HG02588 (cell line): ENCODE results near the gene CIRBP.
A peak's percentile ranks its signal among the peaks of the same experiment; 100 is the strongest.

Experiments
- ATAC-seq: cut with Tn5 transposase; IDR thresholded peaks from one replicate; pipeline ENCODE4 v1.9.1; 2021; ENCODE audit warnings: mild to moderate bottlenecking, moderate library complexity; ENCODE audit not compliant: unreplicated experiment

CIRBP gene

DNA sequence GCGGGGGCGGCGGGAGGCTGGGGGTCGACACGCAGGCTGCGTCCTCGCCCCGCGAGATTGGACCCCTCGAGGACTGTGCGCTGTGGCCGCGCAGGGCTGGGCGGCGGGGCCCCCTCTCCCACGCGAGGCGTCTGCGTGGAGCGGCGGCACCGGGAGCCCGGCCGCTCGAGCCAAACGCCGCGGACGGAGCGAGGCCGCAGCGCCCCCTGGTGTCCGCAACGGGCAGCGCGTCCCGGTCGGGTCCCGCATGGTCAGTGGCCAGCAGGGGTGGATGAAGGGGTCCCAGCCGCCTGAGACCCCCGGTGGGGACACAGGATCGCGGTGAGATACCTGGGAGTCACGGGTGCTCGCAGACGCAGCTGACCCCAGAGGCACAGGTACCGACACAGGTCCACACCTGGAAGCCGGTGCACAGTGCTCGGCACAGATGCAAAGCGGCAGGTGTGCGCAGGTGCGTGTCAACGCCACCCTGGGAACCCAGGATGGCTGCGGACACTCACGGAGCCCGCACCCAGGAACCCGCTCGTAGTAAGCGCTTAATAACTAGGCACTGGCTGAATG is 2.1 kb upstream of the CIRBP start:
- peak; percentile 14 for ATAC-seq

DNA sequence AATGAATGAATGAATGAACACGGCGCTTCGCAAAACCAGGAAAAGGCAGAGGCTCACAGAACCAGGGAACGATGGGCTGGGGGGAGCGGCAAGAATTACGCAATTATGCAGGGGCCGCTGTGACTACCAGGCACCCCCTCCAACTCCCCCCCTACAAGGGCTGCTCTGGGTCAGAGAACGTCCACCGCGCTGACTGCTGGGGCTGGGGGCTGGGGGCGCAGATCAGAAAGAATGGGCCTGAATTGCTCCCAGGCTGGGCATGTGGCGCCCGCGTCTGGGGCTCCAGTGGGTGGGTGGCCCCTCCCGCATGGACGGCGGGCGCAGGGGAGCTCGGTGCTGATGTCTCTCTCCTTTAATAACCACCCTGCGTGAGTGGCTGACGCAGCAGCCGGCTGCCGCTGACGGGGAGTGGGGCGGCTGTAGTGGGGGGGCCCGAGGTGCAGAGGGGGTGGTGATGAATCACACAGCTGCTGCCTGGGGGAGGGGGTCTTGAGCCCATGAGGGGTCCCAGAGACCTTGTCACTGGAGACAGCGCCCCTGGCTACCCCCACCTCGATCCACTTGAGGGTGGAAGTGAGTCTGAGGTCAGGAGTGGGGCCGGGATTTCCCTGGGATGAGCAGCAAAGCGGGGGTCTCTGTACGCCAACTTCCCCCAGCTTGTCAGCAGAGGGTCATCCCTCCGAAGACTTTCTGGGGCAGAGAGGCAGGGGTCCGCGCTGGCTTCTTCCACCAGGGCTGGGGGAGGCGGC is 1.5 kb upstream of the CIRBP start:
- no peak for ATAC-seq

DNA sequence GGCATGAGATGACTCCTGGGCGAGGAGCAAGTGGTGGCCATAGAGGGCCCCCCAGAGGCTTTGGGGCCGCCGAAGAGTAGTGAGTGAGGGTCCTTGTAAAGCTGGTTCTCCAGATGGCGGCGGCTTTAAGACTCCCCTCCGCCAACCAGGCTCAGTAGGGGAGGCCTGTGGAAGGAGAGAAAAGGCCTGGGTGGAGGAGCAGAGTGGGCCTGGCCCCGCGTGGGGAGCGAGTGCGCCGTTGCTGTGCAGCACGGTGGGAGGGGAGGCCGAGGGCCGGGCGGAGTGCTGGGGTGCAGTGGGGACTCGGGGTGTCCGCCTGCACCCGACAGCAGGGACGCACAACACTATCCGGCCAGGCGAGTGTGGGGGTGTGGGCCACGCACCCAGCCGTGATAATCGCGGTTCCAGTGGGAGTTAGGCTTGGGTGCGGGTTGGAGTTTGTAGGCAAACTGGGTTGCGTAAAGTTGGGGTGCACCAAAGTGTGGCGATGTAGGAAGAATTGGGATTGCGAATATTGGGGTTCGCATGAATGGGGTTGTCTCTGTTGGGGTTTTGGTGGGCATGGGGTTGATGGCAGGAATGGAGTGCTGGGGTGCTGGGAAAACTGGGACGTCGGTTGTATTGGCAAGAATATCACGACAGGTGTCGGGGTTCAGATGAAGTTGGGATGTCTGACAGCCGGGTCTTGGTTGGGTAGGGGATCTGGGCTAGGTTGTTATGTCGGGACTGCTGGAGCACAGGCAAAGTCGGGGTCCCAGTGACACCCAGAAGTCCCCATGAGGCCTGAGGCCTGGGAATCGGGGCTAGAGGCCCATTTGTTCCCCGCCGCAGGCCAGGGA is 687 bp upstream of the CIRBP start:
- no peak for ATAC-seq

DNA sequence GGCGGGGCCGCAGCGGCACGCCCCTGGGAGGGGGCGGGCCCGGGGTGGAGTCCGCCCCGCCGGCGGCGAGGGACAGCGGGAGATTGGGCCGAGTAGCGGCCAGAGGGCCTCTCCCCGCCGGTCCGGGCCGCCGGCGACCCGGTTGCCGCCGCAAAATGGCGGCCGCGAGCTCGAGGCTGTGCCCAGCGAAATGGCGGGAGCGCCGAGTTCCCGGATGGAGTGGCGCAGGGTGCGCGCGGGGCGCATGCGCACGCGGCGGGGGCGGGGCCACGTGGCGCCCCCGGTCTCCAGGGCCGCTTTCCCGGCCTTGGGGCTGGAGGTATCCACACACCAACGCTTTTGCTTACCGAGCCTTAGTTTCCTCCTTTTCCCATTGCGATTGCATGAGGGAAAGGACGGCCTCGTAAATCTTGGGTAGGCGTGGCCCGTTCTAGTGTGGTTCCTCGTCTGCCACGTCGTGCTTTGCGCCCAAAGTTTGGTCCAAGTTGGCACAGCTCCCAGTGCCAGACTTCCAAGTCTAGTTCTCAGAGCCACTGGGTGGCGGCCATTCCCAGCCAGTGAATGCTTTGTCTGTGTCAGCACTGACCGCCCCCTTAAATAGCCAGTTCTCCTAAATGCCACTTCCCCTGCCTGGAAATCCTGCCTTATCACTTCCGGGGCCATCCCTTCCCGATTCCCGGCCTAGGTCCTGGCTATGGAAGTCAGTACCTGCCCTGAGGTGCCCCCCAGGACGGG is 513 bp downstream of the CIRBP start:
- ATAC-seq: peak; percentile 30

DNA sequence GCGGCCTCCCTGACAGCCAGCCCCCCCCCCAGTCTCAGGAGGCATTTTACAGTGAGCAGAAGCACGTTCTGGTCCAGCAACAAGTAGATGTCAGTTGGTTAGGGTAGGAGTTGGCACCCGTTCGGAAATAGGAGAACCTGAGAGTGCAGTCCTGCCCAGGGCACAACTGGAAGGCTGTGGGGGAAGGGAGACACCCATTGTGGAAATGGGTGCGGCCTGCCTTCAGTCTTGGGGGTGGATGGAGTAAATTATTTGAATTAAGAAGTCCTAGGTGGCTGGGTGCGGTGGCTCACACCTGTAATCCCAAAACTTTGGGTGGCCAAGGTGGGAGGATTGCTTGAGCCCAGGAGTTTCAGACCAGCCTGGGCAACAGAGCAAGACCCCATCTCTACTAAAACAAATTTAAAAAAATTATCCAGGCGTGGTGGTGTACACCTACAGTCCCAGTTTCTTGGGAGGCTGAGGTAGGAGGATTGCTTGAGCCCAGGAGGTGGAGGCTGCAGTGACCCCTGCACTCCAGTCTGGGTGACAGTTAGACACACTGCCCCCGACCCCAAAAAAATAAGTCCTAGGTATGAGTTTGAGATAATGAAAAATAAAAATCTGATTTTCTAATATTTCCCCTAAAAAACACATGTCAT is 1.2 kb downstream of the CIRBP start:
- no peak for ATAC-seq

DNA sequence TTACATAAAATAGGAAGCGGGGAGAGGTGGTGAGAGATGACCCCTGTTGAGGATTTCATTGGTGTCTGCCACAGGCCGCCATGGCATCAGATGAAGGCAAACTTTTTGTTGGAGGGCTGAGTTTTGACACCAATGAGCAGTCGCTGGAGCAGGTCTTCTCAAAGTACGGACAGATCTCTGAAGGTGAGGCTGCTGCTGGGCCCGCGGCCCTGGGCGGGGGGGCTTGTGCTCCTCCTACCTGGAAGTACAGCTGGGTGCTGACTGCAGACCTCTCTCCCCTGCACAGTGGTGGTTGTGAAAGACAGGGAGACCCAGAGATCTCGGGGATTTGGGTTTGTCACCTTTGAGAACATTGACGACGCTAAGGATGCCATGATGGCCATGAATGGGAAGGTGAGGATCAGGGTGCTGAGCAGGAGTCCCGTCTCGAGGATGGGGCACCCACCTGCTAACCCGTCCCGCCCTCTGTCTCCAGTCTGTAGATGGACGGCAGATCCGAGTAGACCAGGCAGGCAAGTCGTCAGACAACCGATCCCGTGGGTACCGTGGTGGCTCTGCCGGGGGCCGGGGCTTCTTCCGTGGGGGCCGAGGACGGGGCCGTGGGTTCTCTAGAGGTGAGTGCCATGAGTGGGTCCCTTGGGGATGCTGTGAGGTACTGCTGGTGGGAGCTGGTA is 1.9 kb downstream of the CIRBP start:
- ATAC-seq: no peak

DNA sequence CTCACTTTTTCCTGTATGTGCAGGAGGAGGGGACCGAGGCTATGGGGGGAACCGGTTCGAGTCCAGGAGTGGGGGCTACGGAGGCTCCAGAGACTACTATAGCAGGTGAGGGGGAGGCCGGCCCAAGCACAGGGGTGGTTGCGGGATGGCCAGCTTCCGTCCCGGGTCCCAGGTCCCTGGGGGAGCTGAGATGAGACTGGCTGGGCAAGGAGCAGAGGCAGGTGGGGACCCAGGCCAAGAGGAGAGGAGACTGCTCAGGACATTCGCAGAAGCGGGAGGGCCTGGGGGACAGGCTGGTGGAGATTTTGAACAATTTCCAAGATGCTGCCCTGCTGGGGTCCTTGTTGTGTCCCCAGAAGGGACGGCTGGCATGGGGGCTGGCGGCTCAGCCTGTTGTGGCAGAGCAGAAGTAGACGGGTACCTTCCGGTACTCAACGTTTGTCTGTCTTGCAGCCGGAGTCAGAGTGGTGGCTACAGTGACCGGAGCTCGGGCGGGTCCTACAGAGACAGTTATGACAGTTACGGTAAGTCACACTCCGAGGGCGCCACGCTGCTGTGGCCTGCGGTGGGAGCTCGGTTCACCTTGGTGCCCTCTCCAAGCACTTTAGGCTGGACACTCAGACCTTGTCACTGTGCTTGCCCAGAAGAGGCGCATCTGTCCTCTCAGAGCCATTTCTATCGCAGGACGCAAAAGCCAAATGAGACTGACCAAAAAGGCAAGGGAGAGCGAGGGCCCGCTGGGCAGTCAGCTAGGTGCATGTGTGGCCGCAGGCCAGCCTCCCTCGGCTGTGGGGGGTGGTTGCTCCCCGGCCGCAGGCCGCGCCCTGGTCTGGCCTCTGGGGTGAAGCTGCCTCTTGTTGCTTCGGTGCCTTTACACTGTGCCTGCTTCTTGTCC is 2.6 kb downstream of the CIRBP start:
- ATAC-seq: no peak

DNA sequence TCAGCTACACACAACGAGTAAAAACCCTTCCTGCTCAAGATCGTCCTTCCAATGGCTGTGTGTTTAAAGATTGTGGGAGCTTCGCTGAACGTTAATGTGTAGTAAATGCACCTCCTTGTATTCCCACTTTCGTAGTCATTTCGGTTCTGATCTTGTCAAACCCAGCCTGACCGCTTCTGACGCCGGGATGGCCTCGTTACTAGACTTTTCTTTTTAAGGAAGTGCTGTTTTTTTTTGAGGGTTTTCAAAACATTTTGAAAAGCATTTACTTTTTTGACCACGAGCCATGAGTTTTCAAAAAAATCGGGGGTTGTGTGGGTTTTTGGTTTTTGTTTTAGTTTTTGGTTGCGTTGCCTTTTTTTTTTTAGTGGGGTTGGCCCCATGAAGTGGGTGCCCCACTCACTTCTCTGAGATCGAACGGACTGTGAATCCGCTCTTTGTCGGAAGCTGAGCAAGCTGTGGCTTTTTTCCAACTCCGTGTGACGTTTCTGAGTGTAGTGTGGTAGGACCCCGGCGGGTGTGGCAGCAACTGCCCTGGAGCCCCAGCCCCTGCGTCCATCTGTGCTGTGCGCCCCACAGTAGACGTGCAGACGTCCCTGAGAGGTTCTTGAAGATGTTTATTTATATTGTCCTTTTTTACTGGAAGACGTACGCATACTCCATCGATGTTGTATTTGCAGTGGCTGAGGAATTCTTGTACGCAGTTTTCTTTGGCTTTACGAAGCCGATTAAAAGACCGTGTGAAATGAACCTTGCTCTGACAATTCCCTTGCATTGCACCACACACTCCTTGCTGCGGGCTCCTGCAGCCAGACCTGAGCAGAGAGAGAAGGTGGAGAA is 3.5 kb downstream of the CIRBP start:
- no peak for ATAC-seq

DNA sequence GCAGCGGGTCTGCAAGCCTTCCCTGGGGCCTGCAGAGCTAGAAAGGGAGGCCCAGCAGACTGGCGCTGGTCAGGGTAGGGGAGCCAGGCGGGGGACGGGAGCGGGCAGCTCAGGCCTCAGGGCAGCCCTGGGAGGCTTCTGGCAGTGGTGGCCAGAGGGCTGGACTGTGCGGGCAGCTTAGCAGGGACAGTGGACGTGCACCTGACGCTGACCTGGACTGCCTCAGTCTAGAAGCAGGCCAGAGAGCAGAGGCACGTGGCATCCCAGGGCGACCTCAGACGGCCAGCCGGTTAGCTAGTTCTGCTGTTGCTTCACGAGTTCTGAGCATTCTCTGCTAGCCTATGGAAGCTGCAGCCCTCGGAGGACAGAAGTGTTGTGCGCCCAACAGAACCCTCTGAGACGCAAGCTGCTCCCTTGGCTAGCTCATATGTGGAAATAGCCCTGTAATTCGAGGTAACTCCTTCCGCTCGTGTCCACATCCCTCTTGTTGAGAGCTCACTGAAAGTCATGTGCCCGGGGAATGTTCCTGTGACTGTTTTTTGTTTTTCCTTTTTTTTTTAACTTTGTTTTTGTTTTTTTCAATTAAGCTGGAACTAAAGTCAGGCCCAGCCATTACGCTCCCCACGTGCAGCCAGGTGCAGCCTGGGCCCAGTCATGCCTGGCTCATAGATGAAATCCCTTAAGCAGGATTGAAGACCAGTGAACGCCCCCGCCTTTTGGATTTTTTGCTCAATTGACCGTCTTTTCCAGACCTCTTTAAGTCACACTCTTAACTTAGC is 4.3 kb downstream of the CIRBP start:
- ATAC-seq: no peak

DNA sequence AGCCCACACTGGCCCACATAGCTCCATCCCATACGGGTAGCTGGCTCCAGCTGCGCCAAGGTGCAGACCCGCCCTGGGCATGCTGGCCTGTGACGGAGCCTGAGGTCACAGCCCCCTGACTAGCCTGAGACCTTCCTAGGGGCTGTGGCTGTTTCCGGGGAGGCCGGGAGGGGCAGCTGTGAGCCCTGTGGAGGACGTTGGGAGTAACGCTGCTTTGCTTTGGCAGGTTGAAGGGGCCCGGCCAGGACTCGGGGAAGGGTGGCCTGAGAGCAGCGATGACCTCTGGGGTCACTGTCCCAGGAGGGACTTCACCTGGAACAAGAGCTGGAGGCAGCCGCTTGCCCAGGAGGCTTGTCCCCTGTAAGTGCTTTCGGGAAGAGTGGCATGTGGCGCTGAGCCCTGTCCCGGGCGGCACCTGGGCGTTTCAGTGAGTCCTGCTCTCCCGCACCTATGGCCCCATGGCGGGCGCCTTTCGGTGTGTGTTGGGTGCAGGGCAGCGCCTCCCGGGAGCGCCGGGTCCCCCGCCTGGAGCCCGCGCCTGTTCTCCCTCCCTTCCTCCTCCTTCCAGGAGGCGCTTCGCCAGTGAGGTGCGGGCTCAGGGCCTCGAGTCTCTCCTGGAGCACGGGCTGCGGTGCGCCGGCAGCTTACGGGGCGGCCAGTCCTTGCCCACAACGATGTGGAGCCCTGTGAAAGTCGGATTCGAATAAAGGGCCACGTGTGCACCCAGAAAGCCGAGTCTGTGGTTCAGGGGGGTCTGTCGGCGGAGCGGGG is 5.1 kb downstream of the CIRBP start:
- ATAC-seq: no peak

DNA sequence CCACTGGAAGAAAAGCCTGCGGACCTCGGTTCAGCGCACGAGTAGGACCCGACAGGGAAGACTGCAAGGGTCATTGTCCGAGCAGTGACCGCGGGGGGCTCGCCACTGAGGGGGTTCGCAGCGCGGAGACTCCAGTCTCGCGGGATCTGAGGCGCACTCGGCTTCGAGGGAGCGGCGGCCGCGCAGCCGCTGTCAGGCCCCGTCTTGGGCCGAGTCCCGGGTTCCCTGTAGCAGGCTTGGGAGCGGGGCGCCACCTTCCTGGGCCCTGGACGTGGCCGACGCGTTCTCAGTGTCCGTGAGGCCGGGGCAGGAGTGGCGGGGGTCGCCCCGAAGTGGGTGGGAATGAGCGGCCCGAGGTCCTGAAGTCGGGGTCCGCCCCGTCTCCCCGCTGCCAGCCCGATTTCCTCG is 5.7 kb downstream of the CIRBP start:
- no peak for ATAC-seq

DNA sequence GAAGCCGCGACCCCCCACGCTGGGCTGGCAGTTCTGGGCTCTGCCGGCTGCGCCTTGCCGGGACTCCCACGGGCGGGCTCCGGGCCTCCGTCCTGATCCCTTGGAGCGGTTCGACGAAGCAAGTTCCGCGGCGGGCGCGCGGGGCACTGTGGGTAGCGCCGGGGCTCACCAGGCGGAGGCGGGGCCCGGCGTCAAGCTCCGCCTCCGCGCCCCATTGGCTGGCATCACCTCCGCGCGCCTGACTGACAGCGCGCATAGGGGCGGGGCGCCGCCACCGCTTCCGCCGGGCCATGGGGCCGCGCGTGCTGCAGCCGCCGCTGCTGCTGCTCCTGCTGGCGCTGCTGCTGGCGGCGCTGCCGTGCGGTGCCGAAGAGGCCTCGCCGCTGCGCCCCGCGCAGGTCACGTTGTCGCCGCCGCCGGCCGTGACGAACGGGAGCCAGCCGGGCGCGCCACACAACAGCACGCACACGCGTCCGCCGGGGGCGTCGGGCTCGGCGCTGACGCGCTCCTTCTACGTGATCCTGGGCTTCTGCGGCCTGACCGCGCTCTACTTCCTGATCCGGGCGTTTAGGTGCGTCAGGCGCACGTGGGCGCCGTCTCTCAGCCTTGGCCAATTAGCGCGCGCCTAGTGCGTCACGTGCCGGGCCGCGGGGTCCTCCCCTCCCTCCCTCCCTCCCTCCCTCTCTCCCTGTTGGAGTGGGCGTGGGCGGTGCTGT is 6.3 kb downstream of the CIRBP start, which contains the start of gene FAM174C:
Gene FAM174C (plus strand): TSS at position 271 of the 716 bp plus-strand sequence. CDS start 20 bp downstream, at position 291.
- ATAC-seq: peak; percentile 70

DNA sequence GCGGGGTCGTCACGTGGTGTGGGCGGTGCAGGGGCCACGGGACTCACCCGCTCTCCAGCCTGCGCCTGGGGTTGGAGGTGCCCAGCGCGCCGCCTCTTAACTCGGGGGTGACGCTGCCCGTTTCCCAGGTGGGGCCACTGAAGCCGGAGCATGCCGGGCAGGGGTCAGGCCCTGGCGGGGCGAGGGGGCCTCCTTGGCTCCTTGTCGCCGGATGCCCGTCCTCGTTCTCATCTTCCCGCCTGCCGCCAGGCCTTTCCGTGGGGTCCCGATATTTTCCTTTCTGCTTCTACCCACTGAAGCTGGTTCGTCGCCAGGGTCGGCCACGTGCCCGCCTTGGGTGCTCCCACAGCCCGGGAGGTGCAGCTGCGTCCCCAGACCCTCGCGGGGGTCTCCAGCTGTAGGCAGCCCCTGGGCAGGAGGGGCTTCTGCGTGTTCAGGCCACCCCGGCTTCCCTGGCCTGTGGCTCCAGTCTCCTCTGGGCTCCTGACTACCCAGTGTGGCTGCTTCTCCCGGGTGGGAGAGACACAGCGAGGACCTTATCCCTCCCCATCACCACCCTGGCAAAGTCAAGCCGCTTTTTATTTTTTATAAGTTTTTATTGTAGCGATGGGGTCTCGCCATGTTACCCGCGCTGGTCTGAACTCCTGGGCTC is 7.0 kb downstream of the CIRBP start:
- peak; percentile 0 for ATAC-seq

DNA sequence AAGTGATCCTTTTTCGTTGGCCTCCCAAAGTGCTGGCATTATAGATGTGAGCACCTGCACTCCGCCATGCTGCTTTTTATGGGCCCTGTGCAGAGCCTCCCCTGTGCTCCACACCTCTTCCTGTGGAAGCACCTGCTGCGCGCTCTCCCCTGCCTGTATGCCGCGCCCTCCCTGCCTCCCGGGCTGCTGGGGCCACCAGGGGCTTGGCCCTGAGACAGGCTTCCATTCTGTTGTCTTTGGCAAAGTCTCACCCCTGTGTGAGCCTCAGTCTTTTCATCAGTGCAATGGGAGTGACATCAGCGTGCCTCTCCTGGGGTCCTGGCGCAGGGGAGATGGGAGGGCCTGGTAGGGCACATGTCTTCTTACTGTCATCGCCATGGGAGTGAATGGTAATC is 7.5 kb downstream of the CIRBP start:
- ATAC-seq: no peak

DNA sequence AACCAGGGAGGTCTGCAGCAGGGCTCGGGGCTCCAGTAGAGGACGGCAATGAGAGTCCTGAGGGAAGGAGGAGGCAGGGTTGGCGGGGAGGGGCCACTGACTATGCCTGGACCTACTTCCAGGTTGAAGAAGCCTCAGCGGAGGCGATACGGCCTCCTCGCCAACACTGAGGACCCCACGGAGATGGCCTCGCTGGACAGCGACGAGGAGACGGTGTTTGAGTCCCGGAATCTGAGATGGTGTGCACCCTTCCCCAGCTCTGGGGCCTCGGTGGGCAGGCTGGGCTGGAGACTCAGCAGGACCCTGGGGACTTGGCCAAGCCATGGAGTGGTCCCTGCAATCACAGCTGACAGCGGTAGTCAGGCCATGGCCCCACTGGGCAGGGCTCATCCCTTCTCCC is 7.9 kb downstream of the CIRBP start:
- ATAC-seq: no peak

DNA sequence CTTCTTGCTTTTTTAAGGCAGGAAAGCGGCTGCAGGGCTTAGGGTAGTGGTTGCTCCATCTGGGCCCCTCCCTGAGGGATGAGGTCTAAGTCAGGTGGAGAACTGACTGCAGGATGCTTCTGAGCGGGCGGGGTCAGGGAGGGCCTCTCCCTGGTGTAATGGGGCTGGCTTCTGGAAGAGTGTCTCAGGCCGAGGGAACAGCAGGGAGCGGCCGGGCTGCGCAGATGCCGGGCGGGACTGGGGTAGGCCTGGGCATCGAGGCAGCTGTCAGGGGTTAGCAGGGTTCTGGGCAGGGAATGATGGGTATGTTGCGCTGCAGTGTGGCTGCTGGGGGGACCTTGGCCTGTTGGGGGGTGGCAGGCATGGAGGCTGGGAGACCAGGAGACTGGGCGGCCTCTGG is 8.9 kb downstream of the CIRBP start:
- ATAC-seq: no peak
